Activated naive CD4-positive, alpha-beta T cell (primary cell): ENCODE data around the gene FYCO1.

Experiments
- DNase-seq, 4 experiments: peaks; one replicate each; lab custom pipeline; 2025; lab: John Stamatoyannopoulos, UW

Gene FYCO1

DNA sequence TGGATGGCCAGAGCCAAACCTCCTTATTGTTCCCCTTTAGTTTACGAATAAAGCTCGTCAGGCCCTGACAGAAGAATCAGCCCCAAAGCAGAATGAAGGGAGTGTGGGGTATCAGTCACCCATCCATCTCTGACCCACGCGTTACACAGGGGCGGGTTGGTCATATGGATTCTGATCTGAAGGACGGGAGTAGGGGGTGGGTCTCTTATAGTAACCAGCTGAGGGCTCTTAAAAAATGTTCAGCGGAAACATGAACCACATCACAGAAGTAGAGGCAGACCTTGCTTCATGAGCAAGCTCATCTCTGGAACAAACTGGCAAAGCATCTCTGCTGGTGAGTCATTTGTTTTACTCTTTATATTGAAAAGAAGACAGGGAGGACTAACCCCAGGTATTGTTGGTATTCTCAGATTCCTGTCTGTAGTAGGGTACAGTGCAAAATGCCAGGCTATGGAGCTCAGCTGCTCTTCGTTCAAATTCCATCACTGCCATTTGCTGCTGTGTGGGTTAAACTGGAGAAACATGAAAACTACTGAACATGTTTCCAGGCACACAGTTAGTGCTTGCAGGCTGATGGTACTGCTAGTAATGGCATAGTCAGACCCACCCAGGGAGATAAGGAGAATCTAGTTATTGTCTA is 52.3 kb downstream of the FYCO1 start, which contains the start of gene CXCR6:
CXCR6 (plus strand) TSS at position 258 of the 640 bp plus-strand sequence. CDS start 3,018 bp downstream, outside the sequence.
- DNase-seq = no peak

DNA sequence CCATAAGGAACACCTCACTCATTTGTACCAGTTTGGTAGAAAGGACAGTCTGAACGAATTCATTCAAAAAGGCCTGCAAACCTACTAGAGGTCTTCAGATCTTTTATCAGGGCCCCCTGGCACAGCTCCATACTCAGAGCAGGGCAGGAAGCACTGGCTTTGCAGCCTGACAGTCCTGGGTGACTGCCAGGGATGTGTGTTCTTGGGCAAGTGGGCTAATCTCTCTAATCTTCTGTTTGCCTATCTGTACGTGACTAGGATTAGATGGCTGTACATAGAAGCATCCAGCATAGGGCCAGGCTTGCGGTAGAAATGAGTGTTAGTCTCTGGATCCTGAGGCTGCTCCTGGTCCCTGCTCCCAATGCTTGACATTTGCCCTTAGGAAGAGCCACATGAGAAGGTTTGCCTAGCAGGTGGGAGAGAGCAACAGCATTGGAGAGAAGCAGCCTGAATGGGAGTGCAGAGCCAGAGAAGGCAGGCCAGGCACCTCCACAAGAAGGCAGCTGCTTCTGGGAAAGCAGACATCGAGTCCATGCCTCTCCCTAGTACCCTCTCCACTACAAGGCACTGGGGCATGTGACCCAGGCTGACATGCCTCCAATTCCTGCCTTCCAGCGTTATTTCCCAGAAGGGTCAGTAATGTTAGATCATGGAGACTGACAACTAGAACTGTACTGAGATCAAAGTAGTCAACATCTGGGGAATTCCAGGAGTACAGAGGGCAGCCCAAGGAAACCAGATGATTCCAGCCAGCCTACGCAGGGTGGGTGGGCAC is 53.4 kb downstream of the FYCO1 start:
- DNase-seq = no peak

DNA sequence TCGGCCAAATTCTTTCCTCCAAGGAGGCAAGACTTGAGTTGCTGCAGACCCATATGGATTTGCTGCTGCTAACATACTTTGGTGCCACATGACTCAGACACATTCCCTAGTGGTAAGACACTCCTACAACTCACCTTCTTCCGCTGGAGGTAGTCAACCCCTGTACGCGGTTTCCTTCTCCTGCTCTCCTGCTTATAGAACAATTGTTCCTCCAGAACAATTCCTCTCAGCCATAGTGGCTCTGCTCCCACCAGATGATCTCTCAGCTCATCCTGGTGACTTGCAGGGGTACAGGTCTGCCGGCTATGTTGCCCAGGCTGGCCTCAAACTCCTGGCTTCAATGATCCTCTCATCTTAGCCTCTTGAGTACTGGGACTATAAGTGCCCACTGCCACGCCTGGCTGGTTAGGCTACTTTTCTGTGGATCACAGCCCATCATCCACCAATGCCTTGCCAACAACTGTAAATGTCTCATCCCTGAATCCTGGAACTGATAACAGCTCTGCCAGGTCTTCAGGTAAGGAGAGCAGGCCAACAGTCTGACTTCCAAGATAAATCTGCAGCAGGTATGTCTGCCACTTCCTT is 54.8 kb downstream of the FYCO1 start:
- DNase-seq = no peak

DNA sequence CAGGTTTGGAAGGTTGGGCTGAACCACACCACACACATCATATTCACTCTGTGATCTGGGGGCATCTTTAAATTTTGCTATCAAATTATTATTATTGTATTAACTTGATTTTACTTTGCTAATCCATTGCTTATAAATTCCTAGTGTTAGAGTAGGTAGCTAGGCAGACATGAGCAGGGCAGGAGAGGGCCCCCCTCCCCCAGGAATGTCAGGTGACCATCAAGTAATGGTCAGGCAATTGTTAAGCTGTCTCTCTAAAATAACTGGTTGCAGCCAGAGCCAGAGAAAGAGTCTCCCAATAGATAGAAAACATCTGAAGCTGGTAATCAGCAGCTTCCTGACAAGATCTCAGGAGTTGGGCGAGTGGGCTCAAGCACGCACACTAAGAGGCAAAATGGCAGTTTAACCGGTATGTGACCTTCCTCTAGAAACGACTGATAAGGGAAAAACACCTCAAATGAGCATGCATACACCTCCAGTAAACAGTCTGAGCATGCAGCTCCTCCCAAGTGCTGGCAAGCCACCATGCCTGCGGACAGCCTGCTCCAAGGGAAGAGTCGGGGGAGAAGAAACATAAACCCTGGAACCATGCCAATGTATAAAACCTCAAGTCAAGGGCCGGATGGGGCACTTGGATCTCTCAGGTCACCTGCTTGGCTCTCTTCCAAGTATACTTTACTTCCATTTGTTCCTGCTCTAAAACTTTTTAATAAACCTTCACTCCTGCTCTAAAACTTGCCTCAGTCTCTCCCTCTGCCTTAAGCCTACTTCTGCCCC is 55.4 kb downstream of the FYCO1 start:
- DNase-seq = no peak

DNA sequence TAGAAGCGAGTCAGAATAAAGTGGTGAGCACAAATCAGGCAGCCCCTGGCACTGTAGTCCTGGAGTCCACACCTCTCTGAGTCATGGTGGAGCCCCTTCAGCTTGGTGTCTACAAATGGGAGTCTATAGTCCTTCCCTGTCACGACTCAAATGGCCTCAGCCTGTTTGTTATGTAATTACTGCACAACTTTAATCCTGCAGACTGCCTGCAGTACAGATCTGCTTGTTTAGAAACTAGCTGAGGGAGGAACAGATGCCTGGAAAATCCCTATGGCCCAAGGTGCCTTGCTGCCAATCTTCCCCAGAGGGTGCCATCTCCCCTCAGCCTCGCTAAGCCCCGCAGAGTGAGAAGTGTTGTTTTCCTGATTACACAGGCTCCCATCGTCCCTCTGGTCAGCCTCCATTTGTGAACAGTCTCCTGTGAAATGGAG is 56.3 kb downstream of the FYCO1 start:
- no peak for DNase-seq

DNA sequence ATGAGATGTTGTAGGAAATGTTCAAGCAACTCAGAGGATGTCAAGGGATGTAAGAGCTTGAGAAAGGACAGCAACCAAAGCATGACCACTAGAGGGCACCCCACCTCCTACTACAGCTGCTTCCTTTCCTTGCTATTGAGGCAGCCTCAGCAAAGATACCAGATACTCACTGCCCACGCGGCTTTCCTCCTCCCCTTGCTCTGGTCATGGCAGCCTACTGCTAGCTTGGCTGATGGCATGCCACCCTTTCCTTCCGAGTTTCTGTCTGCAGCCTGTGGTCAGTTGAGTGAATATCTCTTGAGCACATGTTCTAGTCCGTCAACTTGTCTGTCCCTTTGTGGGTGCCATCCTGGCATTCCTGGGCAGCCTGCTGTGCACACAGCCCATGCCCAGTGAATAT is 56.8 kb downstream of the FYCO1 start:
- DNase-seq = peak; percentile 32 to 67 (median 62)

DNA sequence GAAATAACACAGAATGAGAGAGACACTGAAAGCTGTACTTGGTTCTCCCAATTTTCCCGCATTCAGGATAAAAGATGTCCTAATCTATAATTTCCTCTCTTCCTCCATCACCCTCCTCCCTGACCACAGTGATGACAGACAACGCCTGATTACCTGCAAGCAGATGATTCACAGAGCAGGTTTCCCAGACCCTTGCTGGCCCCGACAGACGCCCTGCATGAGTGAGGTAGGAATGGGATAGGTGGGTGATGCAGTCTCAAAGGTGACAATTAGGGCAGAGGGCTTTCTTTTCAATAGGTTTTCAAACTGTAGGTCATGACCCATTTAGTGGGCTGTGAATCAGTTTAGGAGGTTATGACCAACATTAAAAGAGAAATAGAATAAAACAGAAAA is 57.6 kb downstream of the FYCO1 start:
- DNase-seq = no peak

DNA sequence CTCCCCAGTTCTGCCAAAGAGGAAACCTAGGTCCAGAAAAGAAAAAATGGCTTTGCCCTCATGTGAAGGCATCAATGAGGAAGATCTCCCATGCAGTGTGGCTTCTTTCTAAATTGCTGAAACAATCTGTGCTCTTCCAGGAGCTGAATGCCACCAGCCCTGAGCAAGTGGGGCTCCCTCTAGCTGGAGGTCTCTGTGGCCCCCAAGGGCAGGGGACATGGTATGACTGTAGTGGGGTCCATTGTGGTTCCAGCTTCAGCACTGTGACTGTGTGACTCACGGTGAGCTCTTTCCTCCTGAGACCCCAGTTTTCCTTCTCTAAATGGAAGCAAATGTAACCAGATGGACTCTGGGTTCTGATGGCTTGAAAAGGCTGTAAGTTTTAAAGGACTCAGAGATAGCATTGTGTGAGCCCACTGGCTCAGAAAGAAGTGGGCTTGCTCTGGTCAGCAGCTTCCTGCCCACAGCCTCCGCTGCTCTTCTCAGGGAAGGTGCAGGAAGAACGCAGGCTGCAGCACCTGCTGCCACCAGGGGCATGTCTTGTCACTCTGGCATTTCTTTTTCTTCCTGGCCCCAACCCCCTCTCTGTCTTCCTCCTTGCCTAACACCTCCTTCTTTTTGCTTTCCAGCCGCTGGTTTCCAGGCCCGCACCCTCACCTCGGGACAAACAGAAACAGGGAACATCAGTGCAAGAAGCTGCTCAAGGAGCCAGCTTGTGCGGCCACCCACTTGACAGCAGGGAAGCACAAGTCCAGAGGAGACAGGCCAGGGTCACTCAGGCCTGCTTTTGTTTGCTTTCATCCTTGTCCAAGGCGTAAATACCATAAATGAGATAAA is 58.2 kb downstream of the FYCO1 start:
- no peak for DNase-seq

DNA sequence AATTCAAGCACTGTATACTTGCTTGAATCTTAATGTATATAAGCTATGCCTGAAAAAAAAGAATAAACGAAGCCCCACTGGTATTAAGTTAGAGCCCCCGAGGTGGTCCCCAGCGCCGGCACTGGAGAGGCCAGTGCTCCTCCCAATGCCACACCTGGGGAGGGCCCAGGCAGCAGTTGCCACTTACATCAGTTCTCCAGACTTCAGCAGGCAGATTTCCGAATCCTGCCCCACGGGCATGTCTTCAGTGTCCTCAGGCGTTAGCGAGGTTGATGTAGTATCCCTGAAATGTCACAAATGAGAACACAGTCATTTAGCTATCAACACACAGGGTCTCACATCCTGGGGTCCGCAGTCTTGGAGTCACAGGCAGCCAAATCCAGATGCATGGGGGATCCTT is 59.4 kb downstream of the FYCO1 start:
- no peak for DNase-seq

DNA sequence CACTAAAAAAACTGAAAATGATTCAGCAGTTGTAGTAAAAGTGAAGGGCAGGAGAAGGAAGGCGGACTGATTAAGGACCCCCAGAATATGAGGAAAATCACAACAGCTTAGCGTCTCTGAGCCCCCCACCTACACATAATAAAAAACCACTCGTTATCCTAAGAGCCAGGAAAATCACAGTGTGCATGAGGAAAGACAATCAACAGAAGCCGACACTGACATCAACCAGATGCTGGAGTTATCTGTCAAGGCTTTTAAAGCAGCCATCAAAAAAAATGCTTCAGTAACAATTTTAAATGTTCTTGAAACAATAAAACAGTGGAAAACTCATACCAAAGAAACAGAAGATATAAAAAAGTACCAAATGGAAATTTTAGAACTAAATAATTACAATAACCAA is 62.0 kb downstream of the FYCO1 start:
- no peak for DNase-seq

DNA sequence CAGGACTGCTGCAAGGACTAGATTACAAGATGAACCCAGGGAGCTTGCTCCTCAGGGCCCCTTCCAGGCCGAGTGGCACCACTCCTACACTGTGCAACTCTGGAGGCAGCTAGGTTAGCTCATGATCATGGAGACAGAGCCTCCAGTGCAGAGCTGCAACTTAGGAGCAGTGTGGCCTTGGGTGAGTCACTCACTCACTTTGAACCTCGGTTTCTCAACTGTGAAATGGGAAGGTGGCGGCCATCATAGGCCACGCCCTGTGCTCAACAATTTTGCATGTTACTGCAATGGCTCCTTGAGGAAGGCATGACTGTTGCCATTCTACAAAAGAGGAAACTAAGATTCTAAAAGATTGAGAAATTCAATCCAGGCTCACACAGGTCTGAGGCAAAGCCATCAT is 63.5 kb downstream of the FYCO1 start:
- DNase-seq = no peak

DNA sequence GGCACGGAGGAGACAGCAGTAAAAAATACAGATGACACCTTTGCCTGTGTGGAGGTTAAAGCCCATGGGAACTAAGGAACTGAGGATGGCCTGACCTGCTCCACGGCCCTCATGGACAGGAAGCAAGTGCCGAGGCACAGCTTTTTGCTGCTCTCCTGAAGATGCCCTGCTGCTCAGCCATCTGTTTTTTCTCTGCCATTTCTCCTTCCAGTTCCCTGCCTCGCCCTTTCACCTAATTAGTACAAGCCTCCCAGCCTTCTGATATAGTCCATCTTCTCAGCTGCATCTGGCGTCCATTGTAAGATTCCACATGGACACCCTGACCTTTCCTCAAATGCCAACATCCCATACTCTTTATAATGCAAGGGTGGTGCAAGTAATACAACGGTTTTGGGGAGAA is 64.1 kb downstream of the FYCO1 start:
- no peak for DNase-seq

DNA sequence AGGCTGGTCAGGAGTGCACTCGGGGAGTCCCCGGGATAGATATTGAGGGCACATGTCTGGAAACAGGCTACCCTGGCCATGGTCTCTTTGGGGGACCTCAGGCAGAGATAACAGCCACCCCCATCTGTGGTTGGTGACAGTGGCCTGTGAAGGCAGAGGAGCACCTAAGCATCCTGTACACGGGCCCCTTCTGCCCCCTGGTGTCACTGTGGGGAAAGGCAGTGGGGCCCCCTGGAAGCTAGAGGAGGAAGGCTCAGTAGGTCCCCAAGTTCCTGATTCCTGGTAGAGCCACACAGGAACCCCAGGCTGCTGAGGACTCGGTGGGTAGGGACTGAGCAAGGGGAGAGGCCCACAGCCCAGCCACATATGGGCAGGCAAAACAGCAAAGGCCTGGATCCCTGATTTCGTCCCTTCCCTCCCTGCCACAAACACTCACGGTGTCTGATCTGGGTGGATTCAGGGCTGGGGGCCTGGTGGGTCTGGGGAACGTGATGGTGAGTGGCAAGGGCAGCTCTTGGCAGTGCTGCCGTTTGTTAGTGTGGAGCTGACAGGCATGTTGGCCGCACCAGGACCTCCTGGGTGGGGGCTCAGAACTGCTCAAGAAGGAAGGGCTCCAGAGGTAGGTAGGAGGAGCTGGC is 66.5 kb downstream of the FYCO1 start:
- DNase-seq = peak; percentile 13 to 57 (median 24)

DNA sequence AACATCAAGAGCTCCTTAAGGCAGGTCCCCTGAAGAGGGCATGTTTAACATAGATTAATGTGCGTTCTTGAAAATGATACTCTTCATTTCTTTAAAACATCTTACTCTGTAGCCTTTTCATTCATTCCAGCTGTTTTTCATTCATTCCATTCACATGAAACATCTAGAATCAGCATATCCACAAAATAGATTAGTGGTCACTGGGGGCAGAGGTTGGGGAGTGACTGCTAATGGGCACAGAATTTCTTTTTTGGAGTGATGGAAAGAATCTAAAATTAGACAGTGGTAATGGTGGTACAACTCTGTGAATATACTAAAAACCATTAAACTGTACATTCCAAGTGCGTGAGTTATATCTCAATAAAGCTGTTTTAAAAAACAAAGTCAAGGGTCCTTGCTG is 67.7 kb downstream of the FYCO1 start:
- DNase-seq = no peak

DNA sequence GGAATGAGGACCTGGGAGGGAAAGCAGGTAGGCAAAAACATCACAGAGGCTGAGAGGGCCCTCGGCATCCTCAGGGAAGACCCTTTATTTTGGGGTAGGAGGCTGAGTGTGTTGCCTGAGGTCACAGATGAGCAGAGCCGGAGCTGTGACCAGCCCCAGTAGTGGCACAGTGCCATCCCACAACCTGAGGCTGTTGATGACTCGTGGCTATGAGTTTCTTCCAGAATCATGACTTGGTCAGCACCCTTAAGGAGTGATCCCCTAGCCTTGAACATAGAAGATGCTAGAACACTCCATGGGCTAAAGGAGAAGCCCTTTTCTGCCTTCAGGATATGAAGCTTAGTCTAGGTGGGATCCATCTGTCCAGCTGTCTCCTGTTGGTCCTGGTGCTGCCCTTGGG is 71.9 kb downstream of the FYCO1 start:
- DNase-seq = no peak

DNA sequence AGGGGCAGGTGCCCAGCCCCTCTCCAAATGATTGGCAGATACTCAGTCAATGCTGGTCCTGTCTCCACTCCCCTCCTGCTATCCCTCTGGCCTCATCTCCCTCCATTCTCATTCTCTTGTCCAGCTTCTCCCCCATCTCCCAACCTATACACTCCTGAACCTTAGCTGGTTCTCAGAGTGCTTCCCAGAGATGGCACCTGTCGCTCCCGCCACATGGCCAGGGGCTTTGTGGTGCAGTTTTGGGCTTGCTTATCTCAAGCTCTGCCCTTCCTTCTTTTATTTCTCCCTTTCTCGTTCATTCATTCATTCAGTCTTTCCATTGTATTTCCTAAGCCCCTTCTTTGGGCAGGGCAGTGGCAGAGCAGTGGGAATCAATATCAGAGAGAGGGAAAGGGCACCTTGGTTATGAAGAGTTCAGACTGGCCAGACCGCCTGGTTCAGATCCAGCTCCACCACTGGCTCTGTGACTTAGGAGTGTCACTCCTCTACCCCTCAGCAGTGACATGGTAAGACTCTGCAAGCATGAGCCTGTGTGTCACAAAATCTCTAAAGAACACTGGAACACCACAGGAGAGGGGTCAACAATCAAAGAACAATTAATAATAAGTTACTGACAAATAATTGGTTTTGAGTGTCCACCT is 72.6 kb downstream of the FYCO1 start:
- DNase-seq = no peak

DNA sequence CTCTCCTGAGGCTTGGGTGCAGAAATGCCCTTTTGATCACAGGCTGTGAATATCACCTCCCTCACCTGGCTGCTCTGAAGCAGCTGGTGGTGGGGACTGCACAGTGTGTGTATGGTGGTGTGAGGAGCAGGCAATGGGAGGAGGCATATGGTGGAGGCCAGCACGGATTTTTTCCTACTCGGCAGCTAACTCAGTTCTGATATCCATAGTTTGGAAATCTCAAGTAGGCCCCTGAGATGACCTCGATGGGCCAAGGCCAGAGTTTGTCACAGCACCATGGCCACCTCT is 73.6 kb downstream of the FYCO1 start:
- no peak for DNase-seq

DNA sequence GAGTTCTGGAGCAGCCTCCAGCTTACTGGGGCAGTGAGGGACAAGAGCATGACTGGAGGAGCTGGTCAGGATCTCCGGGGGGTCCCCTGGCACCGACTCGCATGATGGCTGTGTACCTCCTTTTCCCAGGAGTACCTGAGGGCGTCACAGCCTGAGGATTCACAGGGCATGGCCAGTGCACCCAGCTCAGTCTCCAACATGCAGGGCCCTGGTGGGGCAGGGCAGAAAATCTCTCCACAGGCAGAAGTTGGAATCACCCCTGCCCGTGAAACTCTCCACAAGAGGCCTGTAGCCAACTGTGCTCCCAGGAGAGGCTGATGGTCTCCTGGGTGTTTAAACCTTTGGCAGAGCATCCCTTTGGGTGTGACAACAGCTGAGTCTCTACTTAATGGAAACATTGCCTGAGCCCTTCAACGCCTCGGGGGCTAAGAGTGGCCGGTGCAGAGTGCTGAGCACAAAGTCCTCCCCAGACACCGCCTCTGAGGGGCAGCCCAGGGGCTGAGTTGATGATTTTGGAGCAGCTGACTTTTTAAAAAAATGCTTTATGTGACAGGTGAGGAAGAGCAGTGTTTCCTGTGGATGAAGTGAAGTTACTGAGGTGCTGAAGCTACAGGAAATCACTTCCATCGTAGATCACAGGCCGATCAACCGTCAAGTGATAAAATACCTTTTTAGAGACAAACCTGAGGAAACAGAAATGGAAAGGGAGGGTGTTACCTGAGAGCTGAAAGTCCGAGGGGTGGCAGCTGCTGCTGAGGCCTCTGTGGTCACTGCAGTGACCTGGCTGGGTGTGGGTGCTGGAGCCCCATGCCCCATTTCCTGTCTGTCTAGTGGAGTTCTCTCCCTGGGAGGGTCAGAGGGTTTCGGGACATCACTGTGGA is 74.2 kb downstream of the FYCO1 start:
- DNase-seq = no peak

DNA sequence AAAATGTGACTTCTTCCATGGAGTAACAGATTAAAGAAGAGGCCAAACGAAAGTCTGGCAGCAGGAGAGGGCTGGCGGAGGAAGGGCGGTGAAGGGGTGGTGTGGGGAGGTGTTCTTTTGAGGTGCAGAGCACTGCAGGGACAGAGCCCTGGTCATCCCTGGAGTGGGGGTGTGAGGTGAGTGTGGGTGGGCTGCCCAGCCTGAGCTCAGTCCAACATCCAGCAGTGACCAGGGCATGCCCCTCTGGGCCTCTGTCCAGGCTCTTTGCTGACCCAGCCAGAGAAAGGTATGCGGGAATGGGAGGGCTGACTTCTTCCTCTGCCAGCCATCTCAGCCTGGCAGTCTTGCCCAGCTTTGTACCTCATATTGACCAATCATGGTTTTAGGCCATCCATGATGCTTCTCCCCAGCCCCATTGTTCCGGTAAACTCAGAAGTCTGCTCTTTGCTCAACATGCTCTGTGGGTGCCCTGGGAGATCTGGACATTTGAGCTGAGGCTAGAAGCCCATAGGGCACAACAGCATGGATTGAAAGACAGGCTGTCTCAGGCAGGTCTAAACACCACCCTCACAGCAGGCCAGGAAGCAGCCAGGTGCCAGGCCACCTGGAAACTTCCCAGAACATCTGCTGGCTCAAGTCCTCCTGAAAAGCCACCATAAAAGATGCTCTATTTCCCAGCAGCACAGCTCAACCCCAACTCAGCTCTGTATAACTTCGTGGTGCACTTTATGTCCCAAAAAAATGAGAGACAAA is 78.3 kb downstream of the FYCO1 start:
- DNase-seq = no peak
